HepG2 (cell line): ENCODE measurements around the gene MED23. TPM values are rescaled to one million over a fixed set of nuclear protein-coding genes. Genes with fewer than 3 reads are reported as not detected.

ENCODE experiments used
- ARNT ChIP-seq: fragments of 450-650 bp; IDR thresholded peaks from 2 replicates; pipeline ENCODE4 v1.6.1; 2017
- CHCHD3 ChIP-seq: sonication (generic); formaldehyde crosslinking; IDR thresholded peaks from 2 replicates; pipeline ENCODE4 v1.8.0; 2022; ENCODE audit warnings: mild to moderate bottlenecking, missing genetic modification reagents, moderate library complexity
- FOXA3 ChIP-seq: IDR thresholded peaks from 2 replicates; pipeline ENCODE4 v1.6.1; 2016; ENCODE audit warnings: missing genetic modification reagents, missing compliant biosample characterization
- MBNL3 ChIP-seq: fragments of 250-450 bp; sonication (Bioruptor Pico); conservative IDR thresholded peaks from 2 replicates; pipeline ENCODE4 v1.8.0; 2022; ENCODE audit warnings: mild to moderate bottlenecking, inconsistent platforms
- MYPOP ChIP-seq: sonication (generic); formaldehyde crosslinking; IDR thresholded peaks from 2 replicates; pipeline ENCODE4 v1.8.1; 2023; ENCODE audit warnings: mild to moderate bottlenecking, moderate library complexity, missing genetic modification reagents
- NFRKB ChIP-seq: fragments of 450-650 bp; IDR thresholded peaks from 2 replicates; pipeline ENCODE4 v1.6.1; 2017
- NR2F1 ChIP-seq, 2 experiments: fragments of 450-650 bp in 1 of 2; formaldehyde crosslinking in 1 of 2; IDR thresholded peaks; 2 replicates each; pipeline versions ENCODE4 v1.5.0 to v1.6.1; 2016 to 2020; ENCODE audit warnings: mild to moderate bottlenecking in 1 of 2, missing compliant biosample characterization in 1 of 2, missing genetic modification reagents in 1 of 2, moderate library complexity in 1 of 2
- POLR2A ChIP-seq, 2 experiments: IDR thresholded peaks; 2 replicates each; pipeline ENCODE4 v1.6.1; 2011; ENCODE audit warnings: low read depth in 2 of 2, low read length in 2 of 2, mild to moderate bottlenecking in 1 of 2, moderate library complexity in 1 of 2; ENCODE audit not compliant: insufficient read depth in 1 of 2
- SIX1 ChIP-seq: sonication (generic); formaldehyde crosslinking; IDR thresholded peaks from 2 replicates; pipeline ENCODE4 v1.4.0; 2020; ENCODE audit warnings: missing genetic modification reagents, borderline replicate concordance
- THRA ChIP-seq: sonication (generic); formaldehyde crosslinking; IDR thresholded peaks from 2 replicates; pipeline ENCODE4 v1.4.0; 2020; ENCODE audit warnings: missing genetic modification reagents, borderline replicate concordance
- ZNF3 ChIP-seq: IDR thresholded peaks from 2 replicates; pipeline ENCODE4 v1.7.0; 2017; ENCODE audit warnings: inconsistent platforms
- ZNF441 ChIP-seq: sonication (generic); formaldehyde crosslinking; IDR thresholded peaks from 2 replicates; pipeline ENCODE4 v1.7.0; 2021; ENCODE audit warnings: missing genetic modification reagents, borderline replicate concordance
- ZNF607 ChIP-seq: sonication (generic); formaldehyde crosslinking; IDR thresholded peaks from 2 replicates; pipeline ENCODE4 v1.5.1; 2020; ENCODE audit warnings: missing genetic modification reagents, mild to moderate bottlenecking, borderline replicate concordance
- ZNF629 ChIP-seq: sonication (generic); formaldehyde crosslinking; conservative IDR thresholded peaks from 2 replicates; pipeline ENCODE4 v1.5.0; 2020; ENCODE audit warnings: missing genetic modification reagents
- ZNF878 ChIP-seq: sonication (generic); formaldehyde crosslinking; IDR thresholded peaks from 2 replicates; pipeline ENCODE4 v1.8.1; 2023; ENCODE audit warnings: mild to moderate bottlenecking, missing genetic modification reagents, moderate library complexity
- ZNF883 ChIP-seq: sonication (generic); formaldehyde crosslinking; IDR thresholded peaks from 2 replicates; pipeline ENCODE4 v1.5.1; 2020; ENCODE audit warnings: mild to moderate bottlenecking, missing genetic modification reagents; ENCODE audit errors: not compliant biosample characterization
- polyA plus RNA-seq, 8 experiments: library from polyadenylated mRNA; depleted of rRNA in 3 of 8; stranded (reverse) in 7 of 8; unstranded in 1 of 8; fragments of >200 nt; fragmentation: Illumina TruSeq in 4 of 8; extraction: Trizol in 4 of 8; gene quantifications; 2 replicates each; pipeline versions ENCODE4 v1.2.1 to v1.2.3, GENCODE V29; 2011 to 2016; ENCODE audit warnings: low read depth in 4 of 8, missing spikeins in 1 of 8, mixed read lengths in 1 of 8; ENCODE audit not compliant: insufficient read depth in 1 of 8
- total RNA-seq, 5 experiments: library from RNA; depleted of rRNA; stranded (reverse); fragments of >200 nt; fragmentation: Illumina TruSeq; extraction: Trizol; gene quantifications; 2 replicates each; pipeline ENCODE4 v1.2.3, GENCODE V29; 2016; ENCODE audit warnings: low read depth in 1 of 5
- TF ChIP-seq, protein P1 (sequence below): sonication (generic); formaldehyde crosslinking; IDR thresholded peaks from 2 replicates; pipeline ENCODE4 v1.4.0; 2020; ENCODE audit warnings: mild to moderate bottlenecking, missing genetic modification reagents
- TF ChIP-seq, protein P2 (sequence below): sonication (generic); formaldehyde crosslinking; IDR thresholded peaks from 2 replicates; pipeline ENCODE4 v1.4.0; 2020; ENCODE audit warnings: missing genetic modification reagents

The MED23 gene
- total and polyA plus RNA-seq, 2 of the 13 experiments (the other 11 are each of a cell fraction or from before 2014, with no cell fraction given) = 34.9 to 50.5 TPM

DNA sequence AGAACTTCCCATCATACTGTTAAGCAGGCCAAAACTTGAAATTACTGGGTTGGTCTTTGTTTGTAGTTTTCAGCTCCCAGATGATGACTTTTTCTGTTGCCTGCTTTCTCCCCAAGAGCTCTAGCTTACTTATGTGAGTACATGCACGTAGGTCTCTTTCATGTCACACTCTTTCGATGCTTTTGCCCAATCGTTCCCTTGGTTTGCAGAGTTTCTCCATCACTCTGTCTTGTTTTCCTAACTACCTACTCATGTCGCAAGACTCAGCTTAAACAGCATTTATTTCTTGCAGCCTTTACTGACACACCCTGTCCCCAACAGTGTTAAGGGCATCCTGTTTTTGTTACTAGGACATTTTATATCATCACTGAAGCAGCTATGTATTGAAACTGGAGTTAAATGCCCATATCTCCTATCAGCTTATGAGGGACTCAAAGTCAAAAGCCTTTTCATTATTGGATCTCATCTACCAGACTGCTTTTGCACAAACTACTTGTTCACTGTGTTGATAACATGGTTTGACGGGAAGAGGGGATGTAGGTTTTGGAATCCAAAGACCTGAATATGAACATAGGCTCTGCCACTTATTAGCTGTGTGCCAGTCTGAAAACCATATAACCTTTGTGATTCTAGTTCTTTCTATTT is 52.1 kb downstream of the MED23 start (continued):
- TF ChIP-seq, protein P1, sequence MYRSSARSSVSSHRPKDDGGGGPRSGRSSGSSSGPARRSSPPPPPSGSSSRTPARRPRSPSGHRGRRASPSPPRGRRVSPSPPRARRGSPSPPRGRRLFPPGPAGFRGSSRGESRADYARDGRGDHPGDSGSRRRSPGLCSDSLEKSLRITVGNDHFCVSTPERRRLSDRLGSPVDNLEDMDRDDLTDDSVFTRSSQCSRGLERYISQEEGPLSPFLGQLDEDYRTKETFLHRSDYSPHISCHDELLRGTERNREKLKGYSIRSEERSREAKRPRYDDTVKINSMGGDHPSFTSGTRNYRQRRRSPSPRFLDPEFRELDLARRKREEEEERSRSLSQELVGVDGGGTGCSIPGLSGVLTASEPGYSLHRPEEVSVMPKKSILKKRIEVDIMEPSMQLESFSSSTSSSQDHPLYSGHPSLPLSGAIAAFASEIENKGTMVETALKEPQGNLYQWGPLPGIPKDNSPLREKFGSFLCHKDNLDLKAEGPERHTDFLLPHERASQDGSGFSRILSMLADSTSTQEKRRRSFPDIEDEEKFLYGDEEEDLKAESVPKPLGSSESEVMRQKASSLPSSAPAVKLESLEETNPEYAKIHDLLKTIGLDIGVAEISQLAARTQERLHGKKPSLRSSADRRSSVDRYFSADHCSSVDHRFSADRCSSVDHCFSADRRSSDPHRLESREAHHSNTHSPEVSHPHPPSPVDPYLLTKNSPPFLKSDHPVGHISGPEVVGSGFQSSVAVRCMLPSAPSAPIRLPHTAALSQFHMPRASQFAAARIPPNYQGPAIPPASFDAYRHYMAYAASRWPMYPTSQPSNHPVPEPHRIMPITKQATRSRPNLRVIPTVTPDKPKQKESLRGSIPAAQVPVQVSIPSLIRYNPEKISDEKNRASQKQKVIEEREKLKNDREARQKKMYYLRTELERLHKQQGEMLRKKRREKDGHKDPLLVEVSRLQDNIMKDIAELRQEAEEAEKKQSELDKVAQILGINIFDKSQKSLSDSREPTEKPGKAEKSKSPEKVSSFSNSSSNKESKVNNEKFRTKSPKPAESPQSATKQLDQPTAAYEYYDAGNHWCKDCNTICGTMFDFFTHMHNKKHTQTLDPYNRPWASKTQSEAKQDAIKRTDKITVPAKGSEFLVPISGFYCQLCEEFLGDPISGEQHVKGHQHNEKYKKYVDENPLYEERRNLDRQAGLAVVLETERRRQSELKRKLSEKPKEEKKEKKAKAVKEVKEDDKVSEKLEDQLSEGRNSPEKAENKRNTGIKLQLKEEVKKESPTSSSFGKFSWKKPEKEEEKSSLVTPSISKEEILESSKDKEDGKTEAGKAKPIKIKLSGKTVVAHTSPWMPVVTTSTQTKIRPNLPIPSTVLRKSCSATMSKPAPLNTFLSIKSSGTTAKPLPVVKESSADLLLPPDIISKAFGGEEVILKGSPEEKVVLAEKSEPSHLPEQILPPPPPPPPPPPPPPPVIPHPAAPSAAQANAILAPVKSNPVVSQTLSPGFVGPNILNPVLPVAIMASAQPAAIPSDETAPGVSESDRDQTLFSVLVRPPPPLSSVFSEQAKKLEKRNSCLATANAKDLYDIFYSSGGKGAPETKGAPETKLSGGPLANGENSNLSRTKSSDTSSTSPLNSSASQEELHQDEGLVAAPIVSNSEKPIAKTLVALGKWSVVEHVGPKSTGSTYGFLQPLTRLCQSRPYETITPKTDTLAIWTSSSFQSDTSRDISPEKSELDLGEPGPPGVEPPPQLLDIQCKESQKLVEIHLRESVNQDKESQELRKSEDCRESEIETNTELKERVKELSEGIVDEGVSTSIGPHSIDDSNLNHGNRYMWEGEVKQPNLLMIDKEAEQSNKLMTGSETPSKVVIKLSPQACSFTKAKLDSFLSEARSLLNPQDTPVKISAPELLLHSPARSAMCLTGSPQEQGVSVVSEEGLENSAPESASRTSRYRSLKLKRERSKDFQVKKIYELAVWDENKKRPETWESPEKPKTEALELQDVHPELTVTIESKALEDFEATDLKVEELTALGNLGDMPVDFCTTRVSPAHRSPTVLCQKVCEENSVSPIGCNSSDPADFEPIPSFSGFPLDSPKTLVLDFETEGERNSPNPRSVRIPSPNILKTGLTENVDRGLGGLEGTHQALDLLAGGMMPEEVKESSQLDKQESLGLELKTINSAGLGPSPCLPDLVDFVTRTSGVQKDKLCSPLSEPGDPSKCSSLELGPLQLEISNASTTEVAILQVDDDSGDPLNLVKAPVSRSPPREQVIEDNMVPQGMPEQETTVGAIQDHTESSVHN = no peak
- TF ChIP-seq SIX1 (CRISPR knock-in tag) (peak; percentile 63; the same call in 1 of the 2 replicates), ZNF878 (CRISPR knock-in tag) (no peak), ZNF883 (CRISPR knock-in tag) (no peak), POLR2A (IDR thresholded peaks at IDR 0.05; ENCODE audit: insufficient read depth in 1 of 2, low read depth in 2 of 2, low read length in 2 of 2) (peak; percentile 39 to 58; a peak in 1 of 4 replicates), MBNL3 (CRISPR knock-in tag) (no peak), NR2F1 (CRISPR knock-in tag; IDR thresholded peaks at IDR 0.05) (no peak), NFRKB (no peak), ZNF607 (no peak), ZNF441 (no peak), ZNF629 (CRISPR knock-in tag) (0 out of 2 replicates have a peak, but pooled peaks have one; percentile 18), ZNF3 (CRISPR knock-in tag) (no peak), ARNT (no peak), CHCHD3 (CRISPR knock-in tag) (no peak), MYPOP (CRISPR knock-in tag) (no peak), FOXA3 (CRISPR knock-in tag) (peak; percentile 67), THRA (no peak)
- TF ChIP-seq, protein P2, sequence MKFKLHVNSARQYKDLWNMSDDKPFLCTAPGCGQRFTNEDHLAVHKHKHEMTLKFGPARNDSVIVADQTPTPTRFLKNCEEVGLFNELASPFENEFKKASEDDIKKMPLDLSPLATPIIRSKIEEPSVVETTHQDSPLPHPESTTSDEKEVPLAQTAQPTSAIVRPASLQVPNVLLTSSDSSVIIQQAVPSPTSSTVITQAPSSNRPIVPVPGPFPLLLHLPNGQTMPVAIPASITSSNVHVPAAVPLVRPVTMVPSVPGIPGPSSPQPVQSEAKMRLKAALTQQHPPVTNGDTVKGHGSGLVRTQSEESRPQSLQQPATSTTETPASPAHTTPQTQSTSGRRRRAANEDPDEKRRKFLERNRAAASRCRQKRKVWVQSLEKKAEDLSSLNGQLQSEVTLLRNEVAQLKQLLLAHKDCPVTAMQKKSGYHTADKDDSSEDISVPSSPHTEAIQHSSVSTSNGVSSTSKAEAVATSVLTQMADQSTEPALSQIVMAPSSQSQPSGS (CRISPR knock-in tag) = no peak; the same call in 1 of the 2 replicates
